ENCODE results near the gene ZYG11B.

GRCh38 chr1:52683367-52683940, 42.8 kb upstream of the ZYG11B start:
- TF ChIP-seq CTCF (conservative IDR thresholded peaks at IDR 0.05 in 1 of 2, IDR thresholded peaks at IDR 0.05 in 1 of 2; ENCODE audit: extremely low read depth in 1 of 2, insufficient read depth in 1 of 2, low read depth in 1 of 2, low read length in 2 of 2): no peak
- no peak for TF ChIP-seq EZH2 (IDR thresholded peaks at IDR 0.05; ENCODE audit: borderline replicate concordance, low read length)
